HCEC 1CT (cell line): ENCODE measurements around the gene SYNE1.
"Not testable (repeated sequence)": the region's sequence is repeated elsewhere in the genome, so short reads cannot be mapped to it uniquely, and the experiment has no call there.

ENCODE experiments used
- DNase-seq: peaks from one replicate; pipeline ENCODE4 v3.0.0-alpha.2; 2017

Gene SYNE1, protein sequence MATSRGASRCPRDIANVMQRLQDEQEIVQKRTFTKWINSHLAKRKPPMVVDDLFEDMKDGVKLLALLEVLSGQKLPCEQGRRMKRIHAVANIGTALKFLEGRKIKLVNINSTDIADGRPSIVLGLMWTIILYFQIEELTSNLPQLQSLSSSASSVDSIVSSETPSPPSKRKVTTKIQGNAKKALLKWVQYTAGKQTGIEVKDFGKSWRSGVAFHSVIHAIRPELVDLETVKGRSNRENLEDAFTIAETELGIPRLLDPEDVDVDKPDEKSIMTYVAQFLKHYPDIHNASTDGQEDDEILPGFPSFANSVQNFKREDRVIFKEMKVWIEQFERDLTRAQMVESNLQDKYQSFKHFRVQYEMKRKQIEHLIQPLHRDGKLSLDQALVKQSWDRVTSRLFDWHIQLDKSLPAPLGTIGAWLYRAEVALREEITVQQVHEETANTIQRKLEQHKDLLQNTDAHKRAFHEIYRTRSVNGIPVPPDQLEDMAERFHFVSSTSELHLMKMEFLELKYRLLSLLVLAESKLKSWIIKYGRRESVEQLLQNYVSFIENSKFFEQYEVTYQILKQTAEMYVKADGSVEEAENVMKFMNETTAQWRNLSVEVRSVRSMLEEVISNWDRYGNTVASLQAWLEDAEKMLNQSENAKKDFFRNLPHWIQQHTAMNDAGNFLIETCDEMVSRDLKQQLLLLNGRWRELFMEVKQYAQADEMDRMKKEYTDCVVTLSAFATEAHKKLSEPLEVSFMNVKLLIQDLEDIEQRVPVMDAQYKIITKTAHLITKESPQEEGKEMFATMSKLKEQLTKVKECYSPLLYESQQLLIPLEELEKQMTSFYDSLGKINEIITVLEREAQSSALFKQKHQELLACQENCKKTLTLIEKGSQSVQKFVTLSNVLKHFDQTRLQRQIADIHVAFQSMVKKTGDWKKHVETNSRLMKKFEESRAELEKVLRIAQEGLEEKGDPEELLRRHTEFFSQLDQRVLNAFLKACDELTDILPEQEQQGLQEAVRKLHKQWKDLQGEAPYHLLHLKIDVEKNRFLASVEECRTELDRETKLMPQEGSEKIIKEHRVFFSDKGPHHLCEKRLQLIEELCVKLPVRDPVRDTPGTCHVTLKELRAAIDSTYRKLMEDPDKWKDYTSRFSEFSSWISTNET (N-terminal part only)

DNA sequence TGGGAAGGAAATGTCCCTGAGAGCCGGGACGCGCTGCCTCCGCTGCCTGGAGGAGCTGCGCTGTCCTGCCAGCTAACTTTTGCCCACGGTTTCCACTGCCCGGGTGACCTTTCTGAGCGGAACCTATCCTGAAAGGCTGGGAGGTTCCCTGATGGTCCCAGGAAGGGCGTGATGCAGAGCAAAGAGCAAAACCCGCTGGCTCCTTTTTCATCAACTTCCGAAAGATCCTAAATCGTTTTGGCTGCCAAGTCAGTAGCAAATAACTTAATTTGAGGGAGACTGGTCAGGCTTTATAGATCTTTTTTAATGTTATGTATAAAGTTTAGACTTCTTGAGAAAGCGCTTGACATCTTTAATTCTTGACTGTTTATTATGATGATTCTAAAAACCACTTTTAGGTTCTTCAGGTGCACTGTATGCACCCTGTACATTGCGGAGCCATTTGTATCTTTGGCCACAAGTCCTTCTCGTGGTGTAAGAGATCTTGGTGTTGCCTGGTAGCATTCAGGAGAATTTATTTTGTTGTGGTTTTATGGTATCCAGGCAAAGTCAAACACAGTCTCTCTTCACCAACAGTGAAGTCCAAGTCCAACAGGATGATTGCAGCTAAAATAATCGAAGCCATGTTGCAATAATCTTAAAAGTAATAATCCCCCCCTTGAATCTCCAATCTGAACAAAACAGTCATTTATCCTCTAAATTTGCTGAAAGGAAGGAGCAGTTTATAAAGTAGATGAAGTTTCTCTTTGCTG, at the start of gene SYNE1:
TSS of gene SYNE1 (minus strand) at position 67 of the 752 bp plus-strand sequence. CDS start 9,031 bp downstream, outside the sequence.
- DNase-seq = no peak

DNA sequence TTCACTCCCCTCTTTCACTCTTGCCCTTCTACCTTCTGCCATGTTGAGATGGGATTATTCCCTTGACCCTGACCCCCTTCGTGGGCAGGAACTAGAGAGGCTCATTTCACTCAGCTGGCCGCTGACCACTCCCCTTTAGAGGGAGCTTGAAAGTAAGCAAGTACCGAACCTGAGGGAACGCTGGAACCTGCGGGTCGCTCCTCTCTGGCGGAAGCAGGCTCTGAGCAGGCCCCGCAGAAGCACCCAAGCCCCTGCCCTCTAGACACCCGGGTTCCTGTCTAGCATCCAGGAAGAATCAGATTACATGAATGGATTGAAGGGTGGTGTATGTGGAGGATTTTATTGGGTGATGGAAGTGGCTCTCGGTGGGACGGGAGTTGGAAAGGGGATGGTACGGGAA, 48.7 kb upstream of the SYNE1 start:
- DNase-seq = no peak

DNA sequence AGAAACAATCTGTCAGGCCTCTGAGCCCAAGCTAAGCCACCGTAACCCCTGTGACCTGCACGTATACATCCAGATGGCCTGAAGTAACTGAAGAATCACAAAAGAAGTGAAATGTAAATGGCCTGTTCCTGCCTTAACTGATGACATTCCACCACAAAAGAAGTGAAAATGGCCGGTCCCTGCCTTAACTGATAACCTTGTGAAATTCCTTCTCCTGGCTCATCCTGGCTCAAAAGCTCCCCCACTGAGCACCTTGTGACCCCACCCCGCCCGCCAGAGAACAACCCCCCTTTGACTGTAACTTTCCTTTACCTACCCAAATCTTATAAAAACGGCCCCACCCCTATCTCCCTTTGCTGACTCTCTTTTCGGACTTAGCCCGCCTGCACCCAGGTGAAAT, 45.8 kb upstream of the SYNE1 start:
- DNase-seq = not testable (repeated sequence)

DNA sequence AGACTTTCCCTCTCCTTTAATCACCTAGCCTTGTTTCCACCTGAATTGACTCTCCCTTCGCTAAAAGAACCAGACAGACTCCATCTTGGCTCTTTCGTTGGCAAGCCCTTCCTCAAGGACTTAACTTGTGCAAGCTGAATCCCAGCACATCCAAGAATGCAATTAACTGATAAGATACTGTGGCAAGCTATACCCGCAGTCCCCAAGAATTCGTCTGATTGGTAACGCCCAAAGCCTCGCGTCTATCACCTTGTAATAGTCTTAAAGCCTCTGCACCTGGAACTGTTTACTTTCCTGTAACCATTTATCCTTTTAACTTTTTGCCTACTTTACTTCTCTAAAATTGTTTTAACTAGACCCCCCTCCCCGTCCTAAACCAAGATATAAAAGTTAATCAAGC, 45.0 kb upstream of the SYNE1 start:
- no peak for DNase-seq

DNA sequence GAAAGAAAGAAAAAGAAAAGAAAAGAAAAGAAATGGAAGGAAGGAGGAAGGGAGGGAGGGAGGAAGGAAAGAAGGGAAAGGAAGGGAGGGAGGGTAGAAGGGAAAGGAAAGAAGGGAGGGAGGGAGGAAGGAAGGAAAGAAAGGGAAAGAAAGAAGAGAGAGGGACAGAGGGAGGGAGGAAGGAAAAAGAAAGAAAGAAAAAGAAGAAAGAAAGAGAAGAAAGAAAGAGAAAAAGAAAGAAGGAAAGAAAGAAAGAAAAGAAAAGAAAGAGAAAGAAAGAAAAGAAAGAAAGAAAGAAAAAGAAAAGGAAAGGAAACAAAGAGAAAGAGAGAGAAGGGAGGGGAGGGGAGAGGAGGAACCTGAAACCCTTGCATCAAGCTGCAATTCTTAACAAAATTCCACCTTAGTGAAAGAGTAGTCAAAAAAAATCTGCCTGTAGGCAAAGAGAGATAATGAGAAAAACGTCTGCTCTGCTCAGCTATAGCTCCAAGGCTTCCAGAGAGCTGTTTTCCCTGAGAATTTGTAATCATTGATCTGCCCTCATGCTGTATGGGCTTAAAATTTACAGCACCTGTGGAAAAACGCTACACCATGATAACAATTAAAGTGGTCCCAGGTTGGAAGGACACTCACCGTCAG, 43.8 kb upstream of the SYNE1 start:
- DNase-seq = no peak

DNA sequence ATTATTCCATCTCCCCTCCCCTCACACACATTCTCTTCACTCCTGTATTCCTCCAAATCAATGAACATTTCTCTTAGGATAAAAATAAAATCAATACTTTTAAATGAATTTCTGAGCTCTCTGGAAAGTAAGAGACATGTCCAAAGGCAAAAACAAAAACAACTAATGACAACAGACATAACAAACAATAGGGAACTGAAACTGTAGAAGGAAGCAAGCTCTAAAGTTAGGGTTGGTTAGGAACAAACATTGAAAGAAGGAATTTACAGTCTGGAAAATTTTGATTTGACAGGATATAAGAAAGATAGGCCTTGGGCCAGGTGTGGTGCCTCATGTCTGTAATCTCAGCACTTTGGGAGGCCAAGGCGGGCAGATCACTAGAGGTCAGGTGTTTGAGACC, 43.0 kb upstream of the SYNE1 start:
- no peak for DNase-seq

DNA sequence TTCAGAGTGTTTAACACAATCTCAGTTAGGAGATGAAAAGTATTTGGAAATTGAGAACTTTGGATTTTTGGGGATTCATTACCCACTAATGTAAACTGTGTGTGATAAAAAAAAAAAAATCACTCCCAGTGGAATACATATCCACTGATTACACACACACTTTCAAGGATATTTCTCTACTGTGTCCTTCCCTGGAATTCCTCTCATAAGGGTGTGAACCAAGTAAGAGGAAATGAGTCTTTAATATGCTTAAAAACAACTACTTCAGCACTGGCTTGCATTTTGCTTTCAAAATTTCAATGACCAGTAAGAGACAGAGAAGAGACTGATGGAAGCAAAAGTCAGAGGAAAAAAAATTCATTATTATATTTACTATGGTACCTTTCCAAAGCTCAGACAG, 36.1 kb upstream of the SYNE1 start:
- DNase-seq = no peak

DNA sequence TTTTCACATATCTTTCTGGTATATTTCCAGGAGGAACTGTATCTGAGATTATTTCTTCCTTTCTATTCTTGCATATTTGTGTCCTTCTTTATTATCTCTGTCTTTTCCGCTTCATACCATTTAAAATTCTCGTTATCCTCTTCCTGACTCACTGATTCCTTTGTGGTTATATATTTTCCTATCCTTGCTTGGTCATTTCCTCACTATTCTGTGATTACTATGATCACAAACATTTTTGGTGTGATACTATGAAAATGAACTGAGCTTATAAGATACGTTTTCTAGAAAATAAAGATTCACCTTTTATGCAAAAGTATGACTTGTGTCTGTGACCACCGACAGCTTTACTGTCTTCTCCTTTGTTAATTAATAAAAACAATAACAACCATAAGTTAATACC, 34.0 kb upstream of the SYNE1 start:
- DNase-seq = no peak

DNA sequence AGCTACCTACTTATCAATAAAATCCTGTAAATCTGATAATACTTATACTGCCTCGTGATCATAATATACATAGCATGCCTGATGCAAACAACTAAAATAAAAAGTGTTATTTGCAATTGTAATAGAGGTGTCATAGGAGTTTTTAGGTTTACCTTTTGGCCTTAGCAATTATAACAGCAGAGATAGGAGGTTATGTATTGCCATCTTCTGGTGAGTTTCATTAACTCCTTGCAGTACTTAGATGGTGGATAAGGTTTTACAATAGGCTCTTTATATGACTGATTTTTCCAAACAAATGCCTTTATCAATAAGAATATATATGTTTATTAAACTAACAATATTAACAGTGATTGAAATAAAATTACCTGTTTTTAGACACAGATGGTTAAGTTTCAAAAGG, 32.7 kb upstream of the SYNE1 start:
- peak; percentile 31 for DNase-seq

DNA sequence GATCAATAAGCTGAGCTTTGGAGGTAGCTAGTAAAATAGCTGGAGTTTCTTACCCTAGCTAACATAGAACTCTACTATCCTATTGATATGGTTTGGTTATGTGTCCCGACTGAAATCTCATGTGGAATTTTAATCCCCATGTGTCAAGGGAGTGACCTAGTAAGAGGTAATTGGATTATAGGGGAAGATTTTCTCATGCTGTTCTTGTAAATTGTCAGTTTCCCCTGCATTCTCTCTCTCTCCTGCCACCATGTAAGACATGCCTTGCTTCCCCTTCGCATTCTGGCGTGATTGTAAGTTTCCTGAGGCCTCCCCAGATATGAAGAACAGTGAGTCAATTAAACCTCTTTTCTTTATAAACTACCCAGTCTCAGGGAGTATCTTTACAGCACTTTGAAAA, 24.6 kb upstream of the SYNE1 start:
- DNase-seq = no peak

DNA sequence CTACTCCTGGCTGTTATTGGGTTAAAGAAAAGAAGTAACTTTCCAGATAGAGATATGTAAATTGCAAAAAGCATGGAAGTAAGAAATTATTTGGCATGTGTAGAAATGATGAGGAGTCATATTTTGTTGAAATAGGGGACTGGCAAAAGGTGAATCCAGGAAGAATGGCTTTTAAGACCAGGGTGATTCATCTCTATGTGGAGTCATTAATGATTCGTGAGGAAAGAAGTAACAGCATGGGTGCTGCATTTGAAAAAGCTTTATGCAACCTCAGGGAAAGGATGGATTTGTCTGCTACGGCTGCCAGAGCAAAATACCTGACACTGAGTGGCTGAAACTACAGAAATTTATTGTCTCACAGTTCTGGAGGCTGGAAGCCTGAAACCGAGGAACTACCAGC, 14.8 kb upstream of the SYNE1 start:
- no peak for DNase-seq

DNA sequence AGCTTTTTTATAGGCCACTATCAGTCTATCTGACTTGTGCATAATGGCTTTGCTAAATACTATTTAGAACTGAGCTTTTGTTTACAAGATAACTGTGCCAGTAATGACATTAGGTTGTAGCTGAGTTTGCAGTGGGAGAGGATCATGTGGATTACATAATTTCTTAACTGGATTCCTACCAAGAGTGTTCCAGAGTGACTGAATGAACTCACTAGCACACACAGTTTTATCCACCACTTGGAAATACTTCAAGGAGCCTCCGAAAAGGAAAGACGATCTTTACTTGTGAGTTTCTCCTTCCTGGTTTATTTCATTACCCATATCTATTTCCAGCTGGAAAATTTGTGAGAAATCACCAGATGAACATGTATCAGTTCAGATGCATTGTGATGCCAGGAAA, 10.9 kb upstream of the SYNE1 start:
- no peak for DNase-seq

DNA sequence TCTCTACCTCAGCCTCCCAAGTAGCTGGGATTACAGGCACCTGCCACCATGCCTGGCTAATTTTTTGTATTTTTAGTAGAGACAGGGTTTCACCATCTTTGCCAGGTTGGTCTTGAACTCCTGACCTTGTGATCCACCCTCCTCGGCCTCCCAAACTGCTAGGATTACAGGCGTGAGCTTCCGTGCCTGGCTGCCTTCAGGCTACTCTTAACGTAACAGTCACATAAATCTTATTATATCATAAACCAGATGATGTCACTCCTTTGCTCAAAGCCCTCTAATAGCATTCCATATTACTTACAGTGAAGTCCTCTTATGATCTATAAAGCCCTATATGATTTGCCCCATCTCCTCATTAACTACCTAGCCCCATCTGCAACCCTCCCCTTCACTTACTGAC, 9.6 kb upstream of the SYNE1 start:
- DNase-seq = not testable (repeated sequence)

DNA sequence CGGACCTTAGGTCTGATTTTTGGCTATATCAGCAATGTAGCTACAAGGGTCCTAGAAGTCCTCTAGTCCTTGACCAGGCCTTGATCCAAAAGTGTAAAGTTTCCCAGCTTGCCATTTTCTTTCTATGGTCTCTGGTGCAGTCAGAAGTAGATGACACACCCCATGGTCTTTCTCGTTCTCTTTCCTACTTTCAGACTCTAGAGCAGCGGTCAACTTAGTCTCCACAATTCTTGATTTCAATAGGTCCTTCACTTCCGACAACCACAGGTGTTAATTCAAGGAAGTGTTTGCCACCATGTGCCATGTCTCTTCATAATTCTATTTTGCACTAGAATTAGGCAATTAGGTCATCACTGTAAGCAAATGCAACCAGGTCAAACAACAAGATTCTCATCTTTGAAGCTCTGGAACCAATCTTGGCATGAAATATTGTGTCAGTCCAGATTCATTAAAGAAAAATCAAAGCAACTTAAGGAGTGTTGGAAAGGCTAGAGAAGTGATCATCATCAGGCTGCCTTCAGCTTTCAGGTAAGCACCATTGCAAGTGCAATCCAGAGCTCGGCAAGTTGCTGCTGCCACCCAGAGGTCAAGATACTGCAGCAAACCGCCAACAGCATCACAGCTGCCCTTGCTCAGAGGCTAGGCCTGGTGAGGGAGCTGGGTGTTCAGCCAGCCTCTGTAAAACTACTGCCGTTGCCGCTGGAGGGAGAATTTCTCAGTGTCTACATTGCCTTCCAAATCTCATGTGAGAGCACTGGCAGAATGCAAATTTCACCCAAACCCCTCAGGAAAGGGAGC, 5.6 kb upstream of the SYNE1 start:
- peak; percentile 11 for DNase-seq

DNA sequence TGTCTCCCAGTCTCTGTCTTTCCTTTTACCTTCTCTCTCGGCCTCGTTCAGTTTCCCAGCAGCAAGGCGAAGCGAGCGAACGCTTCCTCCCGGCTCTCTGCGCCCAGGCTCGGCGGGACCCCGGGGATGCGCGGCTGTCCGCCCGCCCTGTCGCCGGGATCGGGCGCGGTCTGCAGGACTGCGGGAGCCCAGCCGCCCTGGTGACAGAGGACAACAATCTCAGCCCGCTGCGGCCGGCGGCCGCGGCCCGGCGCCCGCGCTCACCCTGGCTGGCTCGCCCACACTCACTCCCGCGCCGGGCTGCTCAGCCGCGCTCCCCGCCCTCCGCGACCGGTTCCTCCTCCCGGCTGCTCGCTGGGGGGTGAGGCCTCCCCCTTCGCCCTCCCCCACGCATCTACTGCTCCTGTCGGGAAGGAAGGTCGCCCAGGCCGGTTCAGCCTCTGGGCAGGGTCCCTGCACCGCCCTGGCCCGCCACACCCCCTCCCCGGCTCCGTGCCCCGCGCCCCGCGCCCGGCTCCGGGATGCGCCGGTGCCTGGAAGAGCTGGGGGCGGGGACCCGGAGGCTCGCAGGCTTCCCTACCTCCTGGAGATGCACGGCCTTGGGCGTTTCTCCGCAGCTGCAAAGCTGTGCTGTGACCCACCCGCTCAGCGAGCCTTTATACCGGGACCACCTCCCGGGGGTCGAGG, 410 bp downstream of the SYNE1 start:
- peak; percentile 9 for DNase-seq

DNA sequence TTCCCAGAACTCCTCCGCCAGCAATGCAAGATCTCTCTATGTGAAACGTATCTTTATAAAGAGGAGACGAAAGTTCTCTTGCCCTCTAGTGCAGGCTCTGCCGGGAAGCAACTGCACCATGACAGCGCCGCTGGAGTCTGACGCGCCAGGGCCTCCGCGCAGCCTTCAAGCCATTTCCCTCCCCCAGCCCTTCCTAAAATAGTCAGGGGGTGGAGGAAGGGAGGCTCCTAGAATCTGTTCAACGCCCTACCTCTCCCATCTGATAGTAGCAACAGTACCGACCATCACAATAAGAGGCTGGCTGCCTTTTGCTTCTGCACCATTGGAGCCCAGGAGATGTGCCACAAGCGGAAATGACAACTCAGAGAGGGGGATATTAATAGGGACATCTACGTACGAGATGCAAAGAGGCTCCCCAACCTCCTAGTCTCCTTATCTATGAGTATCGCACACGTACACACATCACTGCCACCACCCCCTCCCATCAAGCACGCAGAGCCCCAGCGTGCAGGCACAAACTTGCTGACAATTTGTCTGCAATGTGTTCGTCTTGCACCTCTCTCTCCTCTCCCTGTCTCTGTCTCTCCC, 1.0 kb downstream of the SYNE1 start:
- DNase-seq = peak; percentile 11

DNA sequence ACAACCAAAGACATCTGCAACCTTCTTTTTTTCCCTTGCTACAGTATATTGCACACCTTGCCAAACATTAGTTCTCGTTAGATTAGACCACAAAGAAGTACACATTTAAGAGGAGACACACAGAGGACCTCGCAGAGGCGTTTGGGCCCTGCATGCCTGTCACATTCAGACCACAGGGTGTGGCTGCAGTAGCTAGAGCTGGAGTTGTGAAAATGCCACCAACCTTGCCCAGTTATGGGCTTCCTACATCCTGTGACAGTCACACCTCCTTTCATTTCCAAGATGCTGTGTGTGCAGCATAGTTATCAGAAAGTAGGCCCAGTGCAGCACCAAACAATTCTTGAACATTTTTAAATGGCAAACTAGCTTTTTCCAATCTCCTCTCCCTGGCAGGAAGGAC, 2.4 kb downstream of the SYNE1 start:
- DNase-seq = no peak

DNA sequence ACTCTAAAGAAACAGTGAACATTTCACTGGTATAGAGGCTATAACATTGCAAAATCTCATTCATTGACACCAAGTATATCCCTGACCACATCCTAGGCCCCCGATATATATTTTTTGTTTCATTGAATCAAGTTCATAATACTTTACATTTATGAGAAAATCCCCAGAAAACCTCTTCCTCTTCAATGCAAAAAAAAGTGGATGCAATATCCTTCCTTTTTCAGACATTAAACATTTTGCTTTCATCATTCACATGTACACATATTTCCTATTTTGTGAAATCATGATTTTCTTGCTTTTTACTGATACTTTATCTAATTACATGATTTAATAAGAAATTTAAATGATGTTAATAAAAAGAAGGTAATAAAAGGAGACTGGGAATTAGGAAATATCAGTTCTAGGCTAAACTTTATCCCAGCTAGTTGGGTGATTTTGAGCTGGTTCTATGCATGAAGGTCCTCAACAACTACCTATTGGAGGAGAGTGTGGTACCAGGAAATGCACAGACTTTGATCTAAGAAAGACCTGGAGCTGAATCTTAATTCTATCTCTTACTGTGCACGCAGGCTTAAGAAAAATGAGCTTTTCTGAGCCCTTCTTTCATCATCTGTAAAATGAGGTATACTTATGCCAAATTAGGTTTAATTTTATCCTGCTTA, 4.9 kb downstream of the SYNE1 start:
- no peak for DNase-seq

DNA sequence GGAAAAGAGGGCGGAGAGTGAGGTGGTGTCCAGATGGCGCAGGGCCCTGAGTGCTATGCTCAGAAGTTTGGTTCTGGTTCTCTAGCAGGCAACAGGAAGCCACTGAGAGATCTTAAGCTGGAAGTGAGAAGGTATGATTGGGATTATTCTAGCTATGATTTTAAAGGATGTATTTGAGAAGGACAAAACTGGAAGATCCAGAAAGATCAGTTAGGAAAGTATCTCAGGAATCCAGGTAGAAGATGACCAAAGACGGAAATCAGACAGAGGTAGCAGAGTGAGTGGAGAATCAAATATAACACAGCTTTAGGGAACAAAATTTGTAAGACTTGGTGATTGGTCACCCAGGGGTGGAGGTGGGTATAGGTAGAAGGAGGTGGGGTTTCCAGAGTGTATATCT, 5.8 kb downstream of the SYNE1 start:
- no peak for DNase-seq

DNA sequence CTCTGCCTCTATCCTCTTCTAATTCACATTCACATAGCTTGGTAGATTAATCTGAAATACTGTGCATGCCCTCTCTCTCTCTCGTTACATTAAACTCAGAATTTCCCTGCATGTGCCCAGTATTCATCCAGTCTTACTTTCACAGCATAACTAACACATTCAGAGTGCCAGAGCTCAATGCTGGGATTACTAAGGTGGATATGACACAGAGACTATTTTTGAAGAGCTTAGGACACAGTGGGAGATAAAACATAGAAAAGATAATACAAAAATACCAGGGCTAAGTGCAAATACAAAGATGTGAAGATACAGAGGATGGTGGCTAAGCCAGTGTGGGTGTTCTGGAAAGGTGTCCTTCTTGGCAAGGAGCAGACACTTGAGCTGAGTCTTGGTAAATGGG, 6.3 kb downstream of the SYNE1 start:
- no peak for DNase-seq
